ENCODE results near the gene HOXD1.

HOXD1 gene

GRCh38 chr2:176158855-176159662 is 29.4 kb upstream of the HOXD1 start:
- Mint-ChIP-seq H3K27me3 (peaks cover 32% of the 10 kb centered on the region), H3K36me3 (peaks cover 2% of the 10 kb centered on the region), H3K9me3 (peaks cover 10% of the 10 kb centered on the region), H3K4me1 (peaks cover 5% of the 10 kb centered on the region), H3K4me3 (no peak overlapping the region), H3K27ac (no peak overlapping the region)
- ATAC-seq (ENCODE audit: low read depth), result no peak
- peak in 1 of 2 donors; percentile 9 for DNase-seq (ENCODE audit: low spot score in 2 of 2)

DNA sequence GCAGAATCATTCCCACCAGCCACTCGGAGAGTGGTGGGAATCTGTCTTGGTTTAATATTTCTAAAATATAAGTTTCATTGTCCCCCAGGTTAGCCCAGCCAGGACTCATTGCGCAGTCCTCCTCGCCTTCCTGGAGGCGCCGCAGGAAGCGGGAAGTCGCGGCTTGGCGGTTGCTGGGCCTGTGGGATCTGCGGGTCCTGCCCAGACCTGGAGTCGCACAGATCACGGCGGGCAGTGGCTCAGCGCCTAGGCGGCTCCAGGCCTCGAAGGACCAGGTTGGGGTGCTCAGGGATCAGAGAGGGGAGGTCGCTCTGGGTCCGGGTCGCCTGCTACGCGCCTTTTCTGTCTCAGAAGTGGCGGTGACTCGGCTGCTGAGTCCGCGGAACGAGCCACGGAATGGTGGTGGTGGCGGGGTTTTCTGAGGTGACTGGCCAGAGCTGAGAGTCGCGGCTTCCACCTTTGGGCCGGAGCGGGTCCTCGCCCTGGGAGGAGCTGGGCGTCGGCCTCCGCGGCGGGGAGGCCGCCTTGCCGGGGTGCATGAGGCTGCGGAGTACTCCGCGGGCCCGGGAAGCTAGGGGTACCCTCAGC is 28.7 kb upstream of the HOXD1 start:
- Mint-ChIP-seq H3K4me1 (peaks cover 5% of the 10 kb centered on the region), H3K4me3 (no peak overlapping the region), H3K36me3 (peaks cover 2% of the 10 kb centered on the region), H3K27ac (no peak overlapping the region), H3K9me3 (peaks cover 12% of the 10 kb centered on the region), H3K27me3 (peaks cover 33% of the 10 kb centered on the region)
- ATAC-seq (ENCODE audit: low read depth), result no peak
- peak in 1 of 2 donors; percentile 10 for DNase-seq (ENCODE audit: low spot score in 2 of 2)

- Mint-ChIP-seq H3K4me1 (peaks cover 5% of the 10 kb centered on the region), H3K4me3 (no peak overlapping the region), H3K27ac (no peak overlapping the region), H3K27me3 (peaks cover 29% of the 10 kb centered on the region), H3K9me3 (peaks cover 12% of the 10 kb centered on the region), H3K36me3 (peaks cover 2% of the 10 kb centered on the region)
- no peak for DNase-seq (ENCODE audit: low spot score in 2 of 2)
- ATAC-seq (ENCODE audit: low read depth), result no peak
Observed at GRCh38 chr2:176160251-176160985, 28.1 kb upstream of the HOXD1 start.

DNA sequence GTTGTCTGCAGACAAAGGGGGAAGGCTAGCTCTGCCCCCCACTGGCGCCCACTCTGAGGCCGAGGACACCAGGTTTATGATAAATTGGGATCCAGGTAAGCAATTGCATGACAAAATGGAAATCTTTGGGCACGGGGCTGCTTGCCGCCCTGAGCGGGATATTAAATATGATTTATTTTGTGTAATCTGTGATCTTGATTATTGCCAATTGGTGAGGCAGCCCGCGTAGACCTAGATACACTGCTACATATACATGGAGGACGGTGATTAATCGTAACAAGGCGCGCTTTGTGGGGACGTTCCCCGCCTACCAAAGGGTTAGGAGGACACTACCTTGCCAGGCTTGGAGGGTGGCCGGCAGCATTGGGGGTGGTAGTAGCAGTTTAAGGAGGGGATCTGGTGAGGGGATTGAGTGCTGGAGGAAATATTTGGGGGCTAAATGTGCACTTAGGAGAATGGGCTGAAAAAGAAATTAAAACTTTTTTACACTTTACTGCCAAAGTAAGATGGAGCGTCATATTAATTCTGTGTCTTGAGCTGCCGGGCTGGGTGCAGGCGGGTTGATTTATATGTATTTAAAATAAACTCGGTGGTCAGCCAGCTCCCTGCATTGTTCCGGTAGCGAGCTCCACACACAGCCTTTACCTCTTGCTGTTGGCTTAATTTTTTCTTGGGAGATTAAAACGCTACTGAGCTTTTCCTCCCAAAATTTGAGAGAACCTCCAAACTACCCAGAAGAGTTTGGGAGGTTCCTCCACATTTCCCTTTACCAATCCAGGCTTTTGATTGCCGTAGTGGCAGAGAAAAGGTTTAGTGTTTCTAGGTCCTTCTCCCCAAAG is 27.3 kb upstream of the HOXD1 start:
- H3K27me3 Mint-ChIP-seq, result peaks cover 34% of the 10 kb centered on the region
- no peak for DNase-seq (ENCODE audit: low spot score in 2 of 2)
- no peak overlapping the region for H3K4me3 Mint-ChIP-seq
- no peak overlapping the region for H3K27ac Mint-ChIP-seq
- ATAC-seq (ENCODE audit: low read depth), result no peak
- peaks cover 5% of the 10 kb centered on the region for H3K4me1 Mint-ChIP-seq
- peaks cover 12% of the 10 kb centered on the region for H3K9me3 Mint-ChIP-seq
- peaks cover 2% of the 10 kb centered on the region for H3K36me3 Mint-ChIP-seq

- no peak for ATAC-seq (ENCODE audit: low read depth)
- Mint-ChIP-seq H3K36me3 (peaks cover 2% of the 10 kb centered on the region), H3K4me1 (peaks cover 5% of the 10 kb centered on the region), H3K27me3 (peaks cover 40% of the 10 kb centered on the region), H3K9me3 (peaks cover 12% of the 10 kb centered on the region), H3K4me3 (no peak overlapping the region), H3K27ac (no peak overlapping the region)
- DNase-seq (ENCODE audit: low spot score in 2 of 2), result no peak
Observed at GRCh38 chr2:176161825-176162626, 26.4 kb upstream of the HOXD1 start.

- Mint-ChIP-seq H3K27me3 (peaks cover 36% of the 10 kb centered on the region), H3K36me3 (no peaks in the 10 kb centered on the region), H3K4me1 (peaks cover 2% of the 10 kb centered on the region), H3K4me3 (no peak overlapping the region), H3K9me3 (peaks cover 10% of the 10 kb centered on the region), H3K27ac (no peak overlapping the region)
- ATAC-seq (ENCODE audit: low read depth), result no peak
- no peak for DNase-seq (ENCODE audit: low spot score in 2 of 2)
Observed at GRCh38 chr2:176162911-176163671, 25.4 kb upstream of the HOXD1 start.

DNA sequence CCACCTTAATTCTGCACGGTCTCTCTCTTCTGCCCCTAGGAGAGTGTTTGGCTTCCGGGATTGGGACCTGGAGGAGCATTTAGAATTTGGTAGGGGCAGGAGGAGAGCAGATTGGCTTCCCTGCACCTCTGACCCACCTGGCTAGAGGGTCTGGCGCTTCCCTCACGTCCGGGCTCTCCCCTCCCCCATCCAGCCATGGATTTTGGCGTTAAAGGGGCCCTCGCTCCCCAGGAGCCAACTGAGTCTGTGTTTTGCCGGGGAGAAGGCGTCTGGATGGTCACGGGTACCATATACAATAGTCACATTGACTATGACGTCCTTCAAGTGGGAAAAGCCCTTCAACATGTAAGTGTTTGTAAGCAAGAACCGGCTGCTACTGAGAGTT is 24.8 kb upstream of the HOXD1 start:
- Mint-ChIP-seq H3K27ac (no peak overlapping the region), H3K36me3 (no peaks in the 10 kb centered on the region), H3K9me3 (peaks cover 10% of the 10 kb centered on the region), H3K27me3 (peaks cover 34% of the 10 kb centered on the region), H3K4me3 (no peak overlapping the region), H3K4me1 (no peaks in the 10 kb centered on the region)
- DNase-seq (ENCODE audit: low spot score in 2 of 2), result no peak
- no peak for ATAC-seq (ENCODE audit: low read depth)

DNA sequence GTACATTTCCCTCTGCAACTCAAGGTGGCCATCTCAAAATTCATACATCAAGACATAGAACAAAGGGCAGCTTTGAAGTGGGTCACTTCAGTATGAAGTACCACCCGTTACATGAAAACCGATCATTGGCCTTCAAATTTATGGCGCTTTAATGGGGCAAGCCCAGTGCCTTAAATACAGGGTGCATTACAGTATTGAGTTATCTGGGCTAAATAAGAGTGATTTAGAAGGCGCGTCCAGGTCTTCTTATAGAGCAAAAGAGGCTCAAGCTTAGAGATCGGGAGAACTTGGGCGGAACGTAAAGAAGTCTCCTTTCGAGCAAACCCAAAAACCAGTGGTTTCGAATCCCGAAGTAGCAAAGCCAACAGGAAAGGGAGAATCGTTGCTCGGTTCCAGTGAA is 24.3 kb upstream of the HOXD1 start:
- H3K4me3 Mint-ChIP-seq, result no peak overlapping the region
- no peaks in the 10 kb centered on the region for H3K36me3 Mint-ChIP-seq
- DNase-seq (ENCODE audit: low spot score in 2 of 2) (no peak), ATAC-seq (ENCODE audit: low read depth) (no peak)
- H3K9me3 Mint-ChIP-seq, result peaks cover 10% of the 10 kb centered on the region
- peaks cover 34% of the 10 kb centered on the region for H3K27me3 Mint-ChIP-seq
- no peaks in the 10 kb centered on the region for H3K4me1 Mint-ChIP-seq
- H3K27ac Mint-ChIP-seq, result no peak overlapping the region

DNA sequence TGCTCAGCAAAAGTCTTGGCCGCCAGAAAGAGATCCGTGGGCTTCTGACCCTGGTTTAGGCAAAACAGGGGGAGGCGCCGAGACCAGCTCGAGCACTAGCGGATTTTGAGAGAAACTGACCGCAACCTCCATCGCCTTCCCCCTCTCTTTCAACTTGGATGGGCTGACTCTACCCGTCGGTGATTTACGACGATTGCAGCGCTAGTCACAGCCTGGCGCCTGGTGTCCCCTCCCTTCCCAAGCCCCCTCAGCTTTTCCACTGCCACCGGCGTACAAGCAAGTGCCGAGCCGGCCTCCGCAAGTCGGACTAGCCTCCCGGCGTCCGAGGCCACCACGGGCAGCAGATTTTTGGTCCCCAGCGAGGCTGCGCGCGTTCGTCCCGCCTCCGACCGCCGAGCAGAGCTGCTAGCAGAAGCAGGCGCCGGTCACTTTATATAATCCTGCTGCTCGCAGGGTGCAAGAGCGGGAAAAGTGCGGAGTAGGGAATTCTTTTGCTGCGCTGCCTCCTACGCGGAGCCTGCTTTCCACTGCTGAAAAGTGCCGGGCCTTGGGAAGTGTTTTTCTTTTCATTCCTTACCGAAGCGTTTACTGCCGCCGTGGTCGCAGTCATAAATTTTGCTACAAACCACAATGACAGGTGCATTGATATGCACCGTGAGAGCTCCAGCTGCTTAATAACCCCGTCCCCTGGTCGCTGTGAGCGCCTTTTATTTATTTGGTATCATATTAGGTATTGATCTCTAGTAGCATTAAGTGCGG is 23.7 kb upstream of the HOXD1 start:
- H3K27me3 Mint-ChIP-seq, result peaks cover 39% of the 10 kb centered on the region
- no peak overlapping the region for H3K4me3 Mint-ChIP-seq
- peaks cover 10% of the 10 kb centered on the region for H3K9me3 Mint-ChIP-seq
- H3K36me3 Mint-ChIP-seq, result no peaks in the 10 kb centered on the region
- H3K27ac Mint-ChIP-seq, result no peak overlapping the region
- H3K4me1 Mint-ChIP-seq, result no peaks in the 10 kb centered on the region
- ATAC-seq (ENCODE audit: low read depth) (no peak), DNase-seq (ENCODE audit: low spot score in 2 of 2) (no peak)

DNA sequence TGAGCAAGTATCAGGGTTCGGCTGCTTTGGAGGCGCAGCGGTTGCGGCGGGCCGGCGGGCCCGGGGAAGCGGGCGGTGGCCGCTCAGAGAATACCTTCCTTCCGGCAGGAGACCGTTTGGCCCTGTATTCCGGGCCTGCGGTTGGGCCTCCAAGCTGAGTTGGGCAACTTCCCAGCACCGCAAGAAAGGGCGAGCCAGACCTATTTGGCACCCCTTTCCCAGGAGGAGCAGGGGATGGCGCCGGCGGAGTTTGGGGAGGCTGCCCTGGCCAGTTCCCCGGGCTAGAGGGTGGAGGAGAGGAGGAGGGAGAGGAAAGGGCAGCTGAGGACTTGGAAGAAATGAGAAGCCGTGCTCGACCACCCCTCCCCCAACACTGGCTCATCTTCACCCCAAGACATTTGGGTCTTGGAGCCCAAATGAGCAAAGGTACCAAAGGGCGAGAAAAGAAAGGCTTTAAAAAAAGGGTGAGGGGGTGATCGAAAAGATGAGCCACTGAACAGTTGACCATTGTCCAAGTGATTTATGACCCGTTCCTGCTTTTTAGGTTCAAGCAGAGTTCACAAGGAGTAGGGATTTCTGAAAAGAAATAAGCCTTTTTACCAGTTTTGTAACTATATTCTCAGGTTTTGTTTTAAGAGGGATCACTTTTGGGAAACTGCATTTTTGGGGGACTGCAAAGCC is 23.0 kb upstream of the HOXD1 start:
- Mint-ChIP-seq H3K36me3 (no peaks in the 10 kb centered on the region), H3K27ac (no peak overlapping the region), H3K4me3 (no peak overlapping the region), H3K4me1 (no peaks in the 10 kb centered on the region), H3K9me3 (peaks cover 10% of the 10 kb centered on the region), H3K27me3 (peaks cover 38% of the 10 kb centered on the region)
- DNase-seq (ENCODE audit: low spot score in 2 of 2), result no peak
- no peak for ATAC-seq (ENCODE audit: low read depth)

DNA sequence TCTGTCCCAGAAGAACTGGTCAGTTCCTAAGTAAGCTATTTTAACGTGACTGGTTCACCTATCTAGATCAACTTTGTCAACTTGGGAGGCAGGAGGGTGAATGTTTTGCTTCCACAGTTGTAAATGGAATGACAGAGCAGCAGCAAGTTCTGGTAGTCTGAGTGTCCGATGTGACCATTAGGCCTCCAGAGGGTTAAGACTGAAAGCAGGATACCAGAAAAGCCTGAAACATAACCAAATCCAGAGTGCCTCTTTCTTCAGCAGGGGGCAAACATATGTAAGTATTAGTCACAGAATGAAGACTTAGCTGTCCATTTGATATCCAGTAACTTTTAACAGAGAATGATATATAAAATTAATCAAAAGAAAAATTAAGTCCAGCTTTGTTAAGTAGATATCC is 22.2 kb upstream of the HOXD1 start:
- no peaks in the 10 kb centered on the region for H3K36me3 Mint-ChIP-seq
- peaks cover 8% of the 10 kb centered on the region for H3K9me3 Mint-ChIP-seq
- ATAC-seq (ENCODE audit: low read depth) (no peak), DNase-seq (ENCODE audit: low spot score in 2 of 2) (no peak)
- H3K27me3 Mint-ChIP-seq, result peaks cover 37% of the 10 kb centered on the region
- no peak overlapping the region for H3K27ac Mint-ChIP-seq
- no peaks in the 10 kb centered on the region for H3K4me1 Mint-ChIP-seq
- H3K4me3 Mint-ChIP-seq, result no peak overlapping the region

- Mint-ChIP-seq H3K4me3 (no peak overlapping the region), H3K9me3 (peaks cover 8% of the 10 kb centered on the region), H3K27ac (no peak overlapping the region), H3K36me3 (no peaks in the 10 kb centered on the region), H3K4me1 (no peaks in the 10 kb centered on the region), H3K27me3 (peaks cover 38% of the 10 kb centered on the region)
- DNase-seq (ENCODE audit: low spot score in 2 of 2), result no peak
- ATAC-seq (ENCODE audit: low read depth), result no peak
Observed at GRCh38 chr2:176167398-176167797, 21.1 kb upstream of the HOXD1 start.
